Activated CD4-positive, alpha-beta T cell treated with anti-CD3 and anti-CD28 coated beads for 36 hours (primary cell): Measurements from ENCODE around the gene ERC2. TPM values are rescaled to one million over a fixed set of nuclear protein-coding genes. Genes with fewer than 3 reads are reported as not detected.
"Not testable (repeated sequence)": the region's sequence is repeated elsewhere in the genome, so short reads cannot be mapped to it uniquely, and the experiment has no call there.

ENCODE experiments used
- ATAC-seq: fragments of 200-7000 bp; cut with Tn5 transposase; one replicate; pipeline ENCODE4 v1.10.0; 2021; ENCODE audit warnings: mild to moderate bottlenecking, moderate library complexity
- CTCF ChIA-PET: fragments of 350-600 bp; sonication (Branson Sonifier 250); formaldehyde crosslinking; loops from one replicate; lab custom pipeline; 2021; ENCODE audit warnings: antibody characterized with exemption; lab: Charles Lee
- POLR2A ChIA-PET: fragments of 350-600 bp; sonication (Branson Sonifier 250); formaldehyde crosslinking; loops from one replicate; lab custom pipeline; 2021; ENCODE audit warnings: antibody characterized with exemption, inconsistent platforms; lab: Charles Lee
- DNase-seq: peaks from one replicate; pipeline ENCODE4 v3.0.0-alpha.2; 2020
- H3K27ac Mint-ChIP-seq: one replicate; pipeline ENCODE4 v1.8.0; 2021; ENCODE audit warnings: mixed read lengths
- H3K27me3 Mint-ChIP-seq: one replicate; pipeline ENCODE4 v1.8.0; 2021; ENCODE audit warnings: mixed read lengths
- H3K36me3 Mint-ChIP-seq: one replicate; pipeline ENCODE4 v1.8.0; 2021; ENCODE audit warnings: low read depth, mixed read lengths
- H3K4me1 Mint-ChIP-seq: one replicate; pipeline ENCODE4 v1.8.0; 2021; ENCODE audit warnings: mixed read lengths
- H3K4me3 Mint-ChIP-seq: one replicate; pipeline ENCODE4 v1.8.0; 2021; ENCODE audit warnings: mild to moderate bottlenecking, moderate library complexity, mixed read lengths
- H3K9me3 Mint-ChIP-seq: one replicate; pipeline ENCODE4 v1.8.0; 2021; ENCODE audit warnings: low read depth, mixed read lengths
- intact Hi-C, 2 experiments: fragments of 100-400 bp; cut with DNase I in 1 of 2; cut with micrococcal nuclease in 1 of 2; formaldehyde crosslinking; loops; one replicate each; pipeline versions ENCODE4 v1.14.2 to v1.15.1; 2022 to 2024; cut with DNase I, micrococcal nuclease
- total RNA-seq, 2 experiments: library from RNA; stranded (reverse); gene quantifications; one replicate each; pipeline ENCODE4 v1.2.3, GENCODE V29; 2021

The ERC2 gene
- total RNA-seq, 2 experiments from 2014 or later, result not detected

- intact Hi-C loops, result no loop called here
- ChIA-PET POLR2A (no interaction called here), CTCF (no interaction called here)
- Mint-ChIP-seq H3K9me3 (no peaks in the 10 kb centered on the region), H3K36me3 (no peaks in the 10 kb centered on the region), H3K27ac (no peak overlapping the region), H3K4me1 (no peaks in the 10 kb centered on the region), H3K27me3 (no peaks in the 10 kb centered on the region), H3K4me3 (no peak overlapping the region)
- DNase-seq (no peak), ATAC-seq (no peak)
Observed at GRCh38 chr3:56023546-56023945, 444.7 kb downstream of the ERC2 start.

GRCh38 chr3:56022619-56023018 lies 445.6 kb downstream of the ERC2 start:
- H3K4me3 Mint-ChIP-seq, result no peak overlapping the region
- no peaks in the 10 kb centered on the region for H3K9me3 Mint-ChIP-seq
- no peaks in the 10 kb centered on the region for H3K36me3 Mint-ChIP-seq
- CTCF ChIA-PET, result no interaction called here
- no peaks in the 10 kb centered on the region for H3K4me1 Mint-ChIP-seq
- intact Hi-C loops, result no loop called here
- no peaks in the 10 kb centered on the region for H3K27me3 Mint-ChIP-seq
- no peak for DNase-seq
- no peak overlapping the region for H3K27ac Mint-ChIP-seq
- POLR2A ChIA-PET, result no interaction called here
- no peak for ATAC-seq

DNA sequence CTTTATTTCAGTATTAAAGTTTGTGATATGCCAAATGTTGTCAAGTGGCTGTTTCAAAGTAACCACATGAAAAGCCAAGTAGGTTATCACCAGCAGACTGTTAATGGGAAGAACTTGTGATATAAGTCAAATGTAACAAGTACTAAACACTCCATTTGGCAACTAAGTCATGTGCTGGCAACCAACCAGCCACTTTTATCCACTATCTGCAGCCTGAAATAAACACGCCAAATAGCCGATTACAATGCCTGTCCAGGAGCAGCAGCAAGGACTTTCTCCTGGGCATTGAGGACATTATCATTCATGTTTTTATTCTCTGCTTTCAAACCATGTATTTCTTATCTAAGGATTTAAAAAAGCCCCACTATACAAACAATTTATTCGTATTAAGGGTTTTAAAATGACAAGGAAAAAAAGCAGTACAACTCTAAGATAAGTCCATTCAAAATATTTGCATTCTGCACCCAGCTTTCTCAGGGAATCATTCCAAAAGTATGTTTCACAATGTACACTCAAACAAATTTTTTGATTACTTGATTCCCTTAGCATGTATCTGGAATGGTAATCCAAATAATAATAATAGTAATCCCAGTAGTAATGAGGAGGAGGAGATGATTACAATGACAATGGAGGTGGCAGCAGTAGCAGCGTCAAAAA lies 448.6 kb downstream of the ERC2 start:
- no peaks in the 10 kb centered on the region for H3K4me1 Mint-ChIP-seq
- DNase-seq (no peak), ATAC-seq (no peak)
- CTCF ChIA-PET, result no interaction called here
- POLR2A ChIA-PET, result no interaction called here
- no peak overlapping the region for H3K4me3 Mint-ChIP-seq
- H3K27ac Mint-ChIP-seq, result no peak overlapping the region
- no peaks in the 10 kb centered on the region for H3K36me3 Mint-ChIP-seq
- no peaks in the 10 kb centered on the region for H3K9me3 Mint-ChIP-seq
- intact Hi-C loops, result no loop called here
- peaks cover 2% of the 10 kb centered on the region for H3K27me3 Mint-ChIP-seq

DNA sequence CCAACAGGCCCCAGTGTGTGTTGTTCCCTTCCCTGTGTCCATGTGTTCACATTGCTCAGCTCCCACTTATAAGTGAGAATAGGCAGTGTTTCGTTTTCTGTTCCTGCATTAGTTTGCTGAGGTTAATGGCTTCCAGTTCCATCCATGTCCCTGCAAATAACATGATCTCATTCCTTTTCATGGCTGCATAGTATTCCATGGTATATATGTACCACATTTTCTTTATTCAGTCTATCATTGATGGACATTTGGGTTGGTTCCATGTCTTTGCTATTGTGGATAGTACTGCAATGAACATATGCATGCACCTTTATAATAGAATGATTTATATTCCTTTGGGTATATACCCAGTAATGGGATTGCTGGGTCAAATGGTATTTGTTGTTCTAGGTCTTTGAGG lies 452.9 kb downstream of the ERC2 start:
- H3K27ac Mint-ChIP-seq, DNase-seq, H3K9me3 Mint-ChIP-seq, H3K27me3 Mint-ChIP-seq, H3K4me3 Mint-ChIP-seq, H3K4me1 Mint-ChIP-seq, POLR2A ChIA-PET, ATAC-seq, H3K36me3 Mint-ChIP-seq, intact Hi-C loops: not testable (repeated sequence)
- CTCF ChIA-PET, result interaction anchor here (0.6 kb wide), 1 partner anchor 1476 kb away, joined by 4 read pairs; no protein-coding TSS in a partner anchor

GRCh38 chr3:56012721-56013120 lies 455.5 kb downstream of the ERC2 start:
- H3K27me3 Mint-ChIP-seq, result peaks cover 2% of the 10 kb centered on the region
- ATAC-seq, result no peak
- ChIA-PET CTCF (no interaction called here), POLR2A (no interaction called here)
- no peaks in the 10 kb centered on the region for H3K4me1 Mint-ChIP-seq
- H3K9me3 Mint-ChIP-seq, result no peaks in the 10 kb centered on the region
- DNase-seq, result no peak
- intact Hi-C loops, result no loop called here
- no peaks in the 10 kb centered on the region for H3K36me3 Mint-ChIP-seq
- no peak overlapping the region for H3K4me3 Mint-ChIP-seq
- H3K27ac Mint-ChIP-seq, result no peak overlapping the region

DNA sequence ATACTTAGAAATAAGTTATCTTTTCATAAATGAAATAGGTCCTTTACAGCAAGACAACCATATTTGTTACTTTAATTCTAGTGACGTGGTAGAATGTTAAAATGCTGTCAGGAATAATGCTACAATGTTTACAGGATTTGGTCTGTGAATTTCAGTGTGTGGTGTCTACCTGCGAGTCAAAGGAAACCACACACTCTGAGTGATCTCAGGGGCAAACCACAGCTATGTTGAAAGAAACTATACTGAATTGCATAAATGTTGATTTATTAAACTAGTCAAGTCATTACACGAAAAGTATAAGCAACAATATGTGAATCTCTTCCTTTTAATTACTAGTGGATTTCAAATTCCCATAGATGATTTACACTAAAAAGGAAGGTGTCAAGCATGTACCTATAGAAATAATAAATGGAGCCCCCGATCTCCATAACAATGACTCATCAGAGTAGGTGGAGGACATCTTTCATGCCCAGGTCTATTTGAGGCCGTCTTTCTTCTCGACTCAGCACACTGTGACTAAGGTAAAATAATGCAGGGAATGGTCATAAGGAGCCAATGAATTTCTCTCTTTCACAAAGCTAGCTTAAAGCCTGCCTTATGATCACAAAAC lies 463.0 kb downstream of the ERC2 start:
- no peaks in the 10 kb centered on the region for H3K36me3 Mint-ChIP-seq
- no peaks in the 10 kb centered on the region for H3K9me3 Mint-ChIP-seq
- intact Hi-C loops, result no loop called here
- H3K27ac Mint-ChIP-seq, result no peak overlapping the region
- H3K4me1 Mint-ChIP-seq, result no peaks in the 10 kb centered on the region
- CTCF ChIA-PET, result no interaction called here
- peaks cover 9% of the 10 kb centered on the region for H3K27me3 Mint-ChIP-seq
- no peak for ATAC-seq
- no peak overlapping the region for H3K4me3 Mint-ChIP-seq
- no peak for DNase-seq
- POLR2A ChIA-PET, result no interaction called here

DNA sequence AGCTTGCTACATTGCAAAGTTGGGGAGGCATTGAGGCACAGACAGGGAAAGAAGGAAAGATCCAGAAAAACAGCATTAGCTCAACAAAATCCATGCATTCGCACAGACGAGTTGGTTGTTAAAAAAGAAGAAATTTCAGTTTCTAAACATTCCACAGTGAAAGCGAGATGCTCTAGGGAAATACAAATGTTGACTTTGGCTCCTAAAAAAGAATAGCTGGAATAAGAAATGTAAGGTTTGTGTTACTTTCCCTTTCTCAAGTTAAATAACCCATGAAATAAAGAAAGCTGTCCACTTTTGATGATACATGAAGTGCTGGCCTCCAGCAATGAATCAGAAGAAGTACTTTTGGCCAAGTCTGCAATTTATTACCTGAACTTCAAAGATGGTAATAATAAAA lies 465.1 kb downstream of the ERC2 start:
- Mint-ChIP-seq H3K9me3 (no peaks in the 10 kb centered on the region), H3K36me3 (no peaks in the 10 kb centered on the region), H3K4me1 (no peaks in the 10 kb centered on the region), H3K4me3 (no peak overlapping the region), H3K27ac (no peak overlapping the region), H3K27me3 (peaks cover 9% of the 10 kb centered on the region)
- ATAC-seq (no peak), DNase-seq (no peak)
- ChIA-PET POLR2A (no interaction called here), CTCF (no interaction called here)
- intact Hi-C loops, result no loop called here

- Mint-ChIP-seq H3K27me3 (peaks cover 9% of the 10 kb centered on the region), H3K9me3 (no peaks in the 10 kb centered on the region), H3K36me3 (no peaks in the 10 kb centered on the region), H3K4me1 (no peaks in the 10 kb centered on the region), H3K4me3 (no peak overlapping the region), H3K27ac (no peak overlapping the region)
- no peak for DNase-seq
- POLR2A ChIA-PET, result no interaction called here
- intact Hi-C loops, result no loop called here
- CTCF ChIA-PET, result no interaction called here
- ATAC-seq, result no peak
Observed at GRCh38 chr3:56001991-56002390, 466.3 kb downstream of the ERC2 start.

DNA sequence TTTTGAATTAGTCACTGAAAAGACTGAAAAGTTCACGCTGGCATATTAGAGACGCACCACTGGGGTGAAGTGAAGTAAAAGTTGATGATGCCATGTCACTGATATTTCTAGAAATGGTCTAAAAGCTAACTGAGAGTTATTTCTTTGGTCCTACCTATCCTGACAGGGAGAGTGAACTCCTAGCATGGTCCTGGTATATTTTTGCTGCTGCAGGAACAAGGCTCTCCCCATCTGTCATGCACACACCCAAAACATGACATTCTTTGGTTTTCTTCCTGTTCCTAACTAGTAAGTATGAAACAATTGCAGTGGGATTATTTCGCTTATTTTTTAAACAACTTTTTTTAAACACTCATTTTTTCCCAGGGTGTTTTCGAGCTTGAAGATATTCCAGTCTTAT lies 466.7 kb downstream of the ERC2 start:
- no peaks in the 10 kb centered on the region for H3K36me3 Mint-ChIP-seq
- H3K4me3 Mint-ChIP-seq, result no peak overlapping the region
- intact Hi-C loops, result no loop called here
- CTCF ChIA-PET, result no interaction called here
- DNase-seq (no peak), ATAC-seq (no peak)
- H3K9me3 Mint-ChIP-seq, result no peaks in the 10 kb centered on the region
- H3K27ac Mint-ChIP-seq, result no peak overlapping the region
- H3K4me1 Mint-ChIP-seq, result no peaks in the 10 kb centered on the region
- POLR2A ChIA-PET, result no interaction called here
- peaks cover 9% of the 10 kb centered on the region for H3K27me3 Mint-ChIP-seq

GRCh38 chr3:55989366-55989765 lies 478.9 kb downstream of the ERC2 start:
- intact Hi-C loops, result no loop called here
- Mint-ChIP-seq H3K4me1 (no peaks in the 10 kb centered on the region), H3K27ac (no peak overlapping the region), H3K27me3 (peaks cover 2% of the 10 kb centered on the region), H3K9me3 (no peaks in the 10 kb centered on the region), H3K36me3 (no peaks in the 10 kb centered on the region), H3K4me3 (no peak overlapping the region)
- ATAC-seq (no peak), DNase-seq (no peak)
- CTCF ChIA-PET, result no interaction called here
- POLR2A ChIA-PET, result no interaction called here

GRCh38 chr3:55988905-55989304 lies 479.4 kb downstream of the ERC2 start:
- intact Hi-C loops, result no loop called here
- DNase-seq (no peak), ATAC-seq (no peak)
- H3K27me3 Mint-ChIP-seq, result peaks cover 2% of the 10 kb centered on the region
- ChIA-PET CTCF (no interaction called here), POLR2A (no interaction called here)
- H3K9me3 Mint-ChIP-seq, result no peaks in the 10 kb centered on the region
- no peaks in the 10 kb centered on the region for H3K4me1 Mint-ChIP-seq
- H3K36me3 Mint-ChIP-seq, result no peaks in the 10 kb centered on the region
- no peak overlapping the region for H3K4me3 Mint-ChIP-seq
- H3K27ac Mint-ChIP-seq, result no peak overlapping the region

GRCh38 chr3:55984626-55985025 lies 483.6 kb downstream of the ERC2 start:
- intact Hi-C loops, result no loop called here

More at GRCh38 chr3:55984626-55985025, 483.6 kb downstream of the ERC2 start:
- ChIA-PET POLR2A (no interaction called here), CTCF (no interaction called here)
- Mint-ChIP-seq H3K4me1 (no peaks in the 10 kb centered on the region), H3K9me3 (no peaks in the 10 kb centered on the region), H3K27me3 (peaks cover 2% of the 10 kb centered on the region), H3K36me3 (no peaks in the 10 kb centered on the region), H3K27ac (no peak overlapping the region), H3K4me3 (no peak overlapping the region)
- no peak for ATAC-seq
- no peak for DNase-seq
